Liver (tissue), 9 donors: ENCODE results near the gene MVB12B. TPM values are rescaled to one million over a fixed set of nuclear protein-coding genes. Genes with fewer than 3 reads are reported as not detected.

ENCODE experiments used
- DNase-seq: peaks from one replicate; pipeline ENCODE4 v3.0.0-alpha.2; 2017; ENCODE audit warnings: low spot score
- H3K27ac ChIP-seq, 2 donors: one replicate each; pipeline ENCODE4 v1.7.0; 2013; ENCODE audit warnings: inconsistent platforms in 2 of 2, low read length in 2 of 2, control low read depth in 1 of 2, low read depth in 1 of 2, mild to moderate bottlenecking in 1 of 2
- H3K27me3 ChIP-seq, 4 donors: one replicate each; pipeline versions ENCODE4 v1.6.1 to v1.7.0; 2013; ENCODE audit warnings: low read length in 3 of 4, inconsistent platforms in 1 of 4, mild to moderate bottlenecking in 1 of 4, moderate library complexity in 1 of 4; ENCODE audit not compliant: control insufficient read depth in 4 of 4, insufficient read depth in 4 of 4
- H3K36me3 ChIP-seq, 4 donors: one replicate each; pipeline versions ENCODE4 v1.6.1 to v1.7.0; 2013; ENCODE audit warnings: low read length in 3 of 4, mild to moderate bottlenecking in 3 of 4, low read depth in 1 of 4, moderate library complexity in 1 of 4; ENCODE audit not compliant: control insufficient read depth in 4 of 4, insufficient read depth in 3 of 4
- H3K4me1 ChIP-seq, 4 donors: one replicate each; pipeline versions ENCODE4 v1.6.1 to v1.7.0; 2013; ENCODE audit warnings: low read length in 3 of 4, mild to moderate bottlenecking in 3 of 4, moderate library complexity in 1 of 4; ENCODE audit not compliant: control insufficient read depth in 4 of 4, insufficient read depth in 4 of 4
- H3K4me3 ChIP-seq, 3 donors: one replicate each; pipeline versions ENCODE4 v1.6.1 to v1.7.0; 2013; ENCODE audit warnings: low read length in 3 of 3, control low read depth in 1 of 3, low read depth in 1 of 3, mild to moderate bottlenecking in 1 of 3
- H3K9ac ChIP-seq, 2 donors: one replicate each; pipeline ENCODE4 v1.7.0; 2013; ENCODE audit warnings: low read length in 2 of 2, mild to moderate bottlenecking in 2 of 2, moderate library complexity in 2 of 2, control low read depth in 1 of 2, low read depth in 1 of 2
- H3K9me3 ChIP-seq, 4 donors: one replicate each; pipeline versions ENCODE4 v1.6.1 to v1.7.0; 2013; ENCODE audit warnings: low read length in 3 of 4; ENCODE audit not compliant: control insufficient read depth in 4 of 4
- EGR1 ChIP-seq, 2 donors: IDR thresholded peaks; 2 replicates each; pipeline ENCODE4 v1.6.1; 2016 to 2018; ENCODE audit warnings: antibody characterized with exemption in 2 of 2, low read depth in 2 of 2
- FOXA1 ChIP-seq: IDR thresholded peaks from 2 replicates; pipeline ENCODE4 v1.6.1; 2016; ENCODE audit warnings: antibody characterized with exemption
- FOXA2 ChIP-seq: IDR thresholded peaks from 2 replicates; pipeline ENCODE4 v1.6.1; 2016; ENCODE audit warnings: antibody characterized with exemption
- GABPA ChIP-seq, 2 donors: IDR thresholded peaks in 1 of 2; conservative IDR thresholded peaks in 1 of 2; 2 replicates each; pipeline ENCODE4 v1.6.1; 2016; ENCODE audit warnings: antibody characterized with exemption in 2 of 2, mild to moderate bottlenecking in 1 of 2, moderate library complexity in 1 of 2
- HNF4A ChIP-seq, 2 donors: conservative IDR thresholded peaks; 2 replicates each; pipeline ENCODE4 v1.6.1; 2016; ENCODE audit warnings: antibody characterized with exemption in 2 of 2, mild to moderate bottlenecking in 2 of 2
- HNF4G ChIP-seq: IDR thresholded peaks from 2 replicates; pipeline ENCODE4 v1.6.1; 2016; ENCODE audit warnings: antibody characterized with exemption
- JUND ChIP-seq, 2 donors: IDR thresholded peaks; 2 replicates each; pipeline ENCODE4 v1.6.1; 2016; ENCODE audit warnings: antibody characterized with exemption in 2 of 2
- NR2F2 ChIP-seq: IDR thresholded peaks from 2 replicates; pipeline ENCODE4 v1.6.1; 2016; ENCODE audit warnings: antibody characterized with exemption
- RXRA ChIP-seq, 2 donors: IDR thresholded peaks; 2 replicates each; pipeline ENCODE4 v1.6.1; 2017 to 2018; ENCODE audit warnings: antibody characterized with exemption in 2 of 2, mild to moderate bottlenecking in 1 of 2
- SP1 ChIP-seq: IDR thresholded peaks from 2 replicates; pipeline ENCODE4 v1.6.1; 2018; ENCODE audit warnings: antibody characterized with exemption, mild to moderate bottlenecking
- YY1 ChIP-seq: IDR thresholded peaks from 2 replicates; pipeline ENCODE4 v1.6.1; 2016; ENCODE audit warnings: antibody characterized with exemption, mild to moderate bottlenecking
- WGBS: extraction: QIAGEN DNeasy Blood & Tissue Kit; methylation state at CpG from one replicate; pipeline ENCODE4 v1.1.7; 2013; 5-methylcytosine and 5-hydroxymethylcytosine counted together
- polyA plus RNA-seq, 2 donors: library from polyadenylated mRNA; stranded (reverse) in 1 of 2; unstranded in 1 of 2; fragments of 200-250 nt in 1 of 2; fragments of >200 nt in 1 of 2; fragmentation: Nextera tagmentation in 1 of 2; extraction: Ambion mirVana in 1 of 2; gene quantifications; one replicate each; pipeline versions ENCODE4 v1.2.1 to v1.2.3, GENCODE V29; 2013 to 2015
- total RNA-seq, 2 donors: library from RNA; depleted of rRNA; stranded (reverse); fragments of >200 nt; gene quantifications; one replicate each; pipeline ENCODE4 v1.2.3, GENCODE V29; 2014
- TF ChIP-seq, protein P1 (sequence below): IDR thresholded peaks from 2 replicates; pipeline ENCODE4 v1.6.1; 2016; ENCODE audit warnings: antibody characterized with exemption
- TF ChIP-seq, protein P2 (sequence below): fragments of 150-350 bp; IDR thresholded peaks from 2 replicates; pipeline ENCODE4 v1.5.1; 2017; ENCODE audit warnings: improper control_type of control experiment, low read depth, low read length; ENCODE audit not compliant: missing input control
- TF ChIP-seq, protein P3 (sequence below): IDR thresholded peaks from 2 replicates; pipeline ENCODE4 v1.6.1; 2016; ENCODE audit warnings: antibody characterized with exemption
- donor health status: healthy.
- donor health status: healthy.
- donor health status: healthy.
- donor health status: healthy.
- donor health status: healthy.

Gene MVB12B
- total and polyA plus RNA-seq, 4 donors: 5.3 to 12.4 (median 8.4) TPM

DNA sequence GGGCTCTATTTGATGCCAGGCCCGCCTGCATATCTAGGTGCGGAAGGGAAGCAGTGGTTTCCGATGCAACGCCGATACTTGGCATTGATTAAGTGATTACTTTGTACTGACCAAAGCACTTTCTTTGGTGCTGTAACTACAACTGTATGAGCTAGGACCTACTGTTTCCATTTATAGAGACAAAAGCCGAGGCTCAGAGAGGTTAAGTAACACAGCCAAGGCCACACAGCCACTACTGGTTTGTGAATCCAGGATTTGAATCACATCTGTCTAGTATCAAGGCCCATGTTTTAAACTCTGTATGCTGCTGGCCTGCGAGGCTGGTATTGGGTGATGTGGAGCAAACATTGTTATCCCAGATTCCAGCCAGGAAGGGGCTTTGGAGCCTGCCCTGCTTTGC is 41.4 kb downstream of the MVB12B start:
- peaks cover 0 to 9% (median 4%) of the 10 kb centered on the region in 4 donors for H3K4me1 ChIP-seq

DNA sequence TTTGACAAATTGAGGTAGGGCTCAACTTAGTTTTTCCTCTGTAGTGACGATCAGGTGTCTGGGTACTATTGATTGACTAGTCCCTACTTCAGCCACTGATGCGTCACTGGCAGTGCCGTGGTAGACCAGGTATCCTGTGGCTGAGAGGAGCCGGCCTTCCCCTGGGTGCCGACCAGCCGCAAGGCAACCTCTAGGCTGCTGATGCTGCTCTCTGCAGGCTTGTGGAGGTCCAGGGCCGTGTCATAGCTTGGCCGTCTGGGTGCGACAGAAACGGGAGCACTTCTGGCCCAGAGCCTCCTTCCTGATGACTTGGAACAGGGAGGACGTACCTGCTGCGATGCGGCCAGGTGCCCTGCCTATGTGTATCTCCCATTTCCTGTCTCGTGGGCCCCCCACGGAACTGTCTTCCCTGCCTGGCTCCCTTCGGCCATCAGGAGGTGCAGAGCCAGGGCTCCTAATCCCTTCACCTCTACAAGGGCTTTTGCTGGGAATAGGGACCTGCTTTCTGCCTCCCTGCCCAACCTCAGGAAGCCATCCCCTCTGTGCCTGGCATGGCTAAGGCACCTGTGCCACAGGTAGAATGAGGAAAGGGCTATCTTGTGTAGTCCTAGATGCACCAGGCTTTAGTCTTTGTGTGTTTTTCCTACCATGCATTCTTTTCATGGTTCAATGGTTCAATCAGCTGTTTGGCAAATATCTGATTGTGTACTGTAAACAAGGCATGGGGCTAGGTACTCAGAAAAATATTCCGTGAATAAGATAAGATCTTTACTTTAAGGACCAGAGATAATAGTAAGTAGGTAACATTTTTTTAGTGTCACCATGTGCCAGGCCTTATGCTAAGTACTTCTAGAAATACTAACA is 44.6 kb downstream of the MVB12B start:
- no peak overlapping the region for H3K9ac ChIP-seq
- H3K4me1 ChIP-seq: peaks cover 0 to 7% (median 5%) of the 10 kb centered on the region in 4 donors
- no peak overlapping the region for H3K27ac ChIP-seq
- no peak for DNase-seq
- 92% methylated on average over 17 of the region's 17 CpGs for WGBS
- TF ChIP-seq, protein P1, sequence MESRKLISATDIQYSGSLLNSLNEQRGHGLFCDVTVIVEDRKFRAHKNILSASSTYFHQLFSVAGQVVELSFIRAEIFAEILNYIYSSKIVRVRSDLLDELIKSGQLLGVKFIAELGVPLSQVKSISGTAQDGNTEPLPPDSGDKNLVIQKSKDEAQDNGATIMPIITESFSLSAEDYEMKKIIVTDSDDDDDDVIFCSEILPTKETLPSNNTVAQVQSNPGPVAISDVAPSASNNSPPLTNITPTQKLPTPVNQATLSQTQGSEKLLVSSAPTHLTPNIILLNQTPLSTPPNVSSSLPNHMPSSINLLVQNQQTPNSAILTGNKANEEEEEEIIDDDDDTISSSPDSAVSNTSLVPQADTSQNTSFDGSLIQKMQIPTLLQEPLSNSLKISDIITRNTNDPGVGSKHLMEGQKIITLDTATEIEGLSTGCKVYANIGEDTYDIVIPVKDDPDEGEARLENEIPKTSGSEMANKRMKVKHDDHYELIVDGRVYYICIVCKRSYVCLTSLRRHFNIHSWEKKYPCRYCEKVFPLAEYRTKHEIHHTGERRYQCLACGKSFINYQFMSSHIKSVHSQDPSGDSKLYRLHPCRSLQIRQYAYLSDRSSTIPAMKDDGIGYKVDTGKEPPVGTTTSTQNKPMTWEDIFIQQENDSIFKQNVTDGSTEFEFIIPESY: no peak
- peak; percentile 37 to 40 for TF ChIP-seq RXRA (IDR thresholded peaks at IDR 0.05)
- TF ChIP-seq YY1: no peak
- TF ChIP-seq, protein P2, sequence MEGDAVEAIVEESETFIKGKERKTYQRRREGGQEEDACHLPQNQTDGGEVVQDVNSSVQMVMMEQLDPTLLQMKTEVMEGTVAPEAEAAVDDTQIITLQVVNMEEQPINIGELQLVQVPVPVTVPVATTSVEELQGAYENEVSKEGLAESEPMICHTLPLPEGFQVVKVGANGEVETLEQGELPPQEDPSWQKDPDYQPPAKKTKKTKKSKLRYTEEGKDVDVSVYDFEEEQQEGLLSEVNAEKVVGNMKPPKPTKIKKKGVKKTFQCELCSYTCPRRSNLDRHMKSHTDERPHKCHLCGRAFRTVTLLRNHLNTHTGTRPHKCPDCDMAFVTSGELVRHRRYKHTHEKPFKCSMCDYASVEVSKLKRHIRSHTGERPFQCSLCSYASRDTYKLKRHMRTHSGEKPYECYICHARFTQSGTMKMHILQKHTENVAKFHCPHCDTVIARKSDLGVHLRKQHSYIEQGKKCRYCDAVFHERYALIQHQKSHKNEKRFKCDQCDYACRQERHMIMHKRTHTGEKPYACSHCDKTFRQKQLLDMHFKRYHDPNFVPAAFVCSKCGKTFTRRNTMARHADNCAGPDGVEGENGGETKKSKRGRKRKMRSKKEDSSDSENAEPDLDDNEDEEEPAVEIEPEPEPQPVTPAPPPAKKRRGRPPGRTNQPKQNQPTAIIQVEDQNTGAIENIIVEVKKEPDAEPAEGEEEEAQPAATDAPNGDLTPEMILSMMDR: no peak
- peak; percentile 36 for TF ChIP-seq FOXA2
- TF ChIP-seq NR2F2: no peak
- no peak for TF ChIP-seq EGR1 (IDR thresholded peaks at IDR 0.05; ENCODE audit: low read depth in 2 of 2)
- TF ChIP-seq HNF4G: no peak
- TF ChIP-seq GABPA (IDR thresholded peaks at IDR 0.05 in 1 of 2, conservative IDR thresholded peaks at IDR 0.05 in 1 of 2): no peak
- TF ChIP-seq, protein P3, sequence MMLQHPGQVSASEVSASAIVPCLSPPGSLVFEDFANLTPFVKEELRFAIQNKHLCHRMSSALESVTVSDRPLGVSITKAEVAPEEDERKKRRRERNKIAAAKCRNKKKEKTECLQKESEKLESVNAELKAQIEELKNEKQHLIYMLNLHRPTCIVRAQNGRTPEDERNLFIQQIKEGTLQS: no peak
- TF ChIP-seq FOXA1: peak; percentile 70
- peak; percentile 15 for TF ChIP-seq SP1
- TF ChIP-seq HNF4A (conservative IDR thresholded peaks at IDR 0.05): peak; percentile 33 to 39
- H3K27me3 ChIP-seq: no peaks in the 10 kb centered on the region
- no peaks in the 10 kb centered on the region for H3K9me3 ChIP-seq
- no peaks in the 10 kb centered on the region for H3K36me3 ChIP-seq
- no peak overlapping the region for H3K4me3 ChIP-seq

More for the DNA sequence above, 41.4 kb downstream of the MVB12B start:
- Histone ChIP-seq H3K27ac (no peak overlapping the region), H3K9me3 (no peaks in the 10 kb centered on the region), H3K36me3 (peaks cover 0 to 2% (median 0%) of the 10 kb centered on the region in 4 donors), H3K9ac (no peak overlapping the region), H3K4me3 (no peak overlapping the region), H3K27me3 (no peaks in the 10 kb centered on the region)
- no peak for DNase-seq
- TF ChIP-seq, protein P2: no peak
- TF ChIP-seq, protein P3: no peak
- TF ChIP-seq HNF4G (no peak), YY1 (no peak), RXRA (IDR thresholded peaks at IDR 0.05) (no peak), NR2F2 (no peak), FOXA1 (no peak), JUND (IDR thresholded peaks at IDR 0.05) (no peak)
- WGBS: 91% methylated on average over 7 of the region's 7 CpGs
